MM.1S (cell line): ENCODE data around the gene NTRK3.

Source experiments
- DNase-seq: peaks from one replicate; pipeline ENCODE4 v3.0.0-alpha.2; 2015
- H2AFZ ChIP-seq: fragments of 300-600 bp; sonication (generic); 2 replicates; pipeline ENCODE4 v1.6.0; 2016; ENCODE audit warnings: antibody characterized with exemption, low read length
- H3F3A ChIP-seq: fragments of 300-600 bp; sonication (generic); 2 replicates; pipeline ENCODE4 v1.6.1; 2016; ENCODE audit warnings: mild to moderate bottlenecking, antibody characterized with exemption, low read length, moderate library complexity, mixed read lengths; ENCODE audit not compliant: insufficient read depth
- H3K27ac ChIP-seq: fragments of 300-600 bp; sonication (generic); 2 replicates; pipeline ENCODE4 v1.5.1; 2016; ENCODE audit warnings: mild to moderate bottlenecking, low read length
- H3K27me3 ChIP-seq: fragments of 300-600 bp; sonication (generic); replicated peaks from 2 replicates; pipeline ENCODE4 v1.6.0; 2016; ENCODE audit warnings: low read length; ENCODE audit not compliant: insufficient read depth
- H3K36me3 ChIP-seq: fragments of 300-600 bp; sonication (generic); replicated peaks from 2 replicates; pipeline ENCODE4 v1.6.1; 2016; ENCODE audit warnings: mild to moderate bottlenecking, low read length, mixed read lengths; ENCODE audit not compliant: insufficient read depth
- H3K4me1 ChIP-seq: fragments of 300-600 bp; sonication (generic); 2 replicates; pipeline ENCODE4 v1.6.1; 2016; ENCODE audit warnings: low read length, mixed read lengths
- H3K4me2 ChIP-seq: fragments of 300-600 bp; sonication (generic); 2 replicates; pipeline ENCODE4 v1.6.0; 2016; ENCODE audit warnings: low read depth, low read length
- H3K4me3 ChIP-seq: fragments of 300-600 bp; sonication (generic); 2 replicates; pipeline ENCODE4 v1.5.1; 2016; ENCODE audit warnings: low read length, mixed read lengths
- H3K79me2 ChIP-seq: fragments of 300-600 bp; sonication (generic); 2 replicates; pipeline ENCODE4 v1.6.1; 2016; ENCODE audit warnings: mixed run types, low read length, mixed read lengths
- H3K9ac ChIP-seq: fragments of 300-600 bp; sonication (generic); 2 replicates; pipeline ENCODE4 v1.6.1; 2016; ENCODE audit warnings: low read length, mixed read lengths
- H3K9me2 ChIP-seq: fragments of 300-600 bp; sonication (generic); replicated peaks from 2 replicates; pipeline ENCODE4 v1.6.1; 2016; ENCODE audit warnings: mild to moderate bottlenecking, low read length, mixed read lengths; ENCODE audit not compliant: insufficient read depth
- H3K9me3 ChIP-seq: fragments of 300-600 bp; sonication (generic); replicated peaks from 2 replicates; pipeline ENCODE4 v1.6.1; 2016; ENCODE audit warnings: mild to moderate bottlenecking, low read length, mixed read lengths; ENCODE audit not compliant: insufficient read depth
- H4K20me1 ChIP-seq: fragments of 300-600 bp; sonication (generic); 2 replicates; pipeline ENCODE4 v1.6.1; 2016; ENCODE audit warnings: mild to moderate bottlenecking, low read length, moderate library complexity, mixed read lengths; ENCODE audit not compliant: insufficient read depth
- EZH2 ChIP-seq: fragments of 300-600 bp; sonication (generic); optimal IDR thresholded peaks from 2 replicates; pipeline ENCODE3; 2017; ENCODE audit warnings: low read depth, mild to moderate bottlenecking, antibody characterized with exemption, low read length, mixed read lengths
- EZH2phosphoT487 ChIP-seq: fragments of 300-600 bp; sonication (generic); IDR thresholded peaks from 2 replicates; pipeline ENCODE4 v1.6.1; 2018; ENCODE audit warnings: antibody characterized with exemption, low read length
- TF ChIP-seq, protein P1 (sequence below): fragments of 300-600 bp; sonication (generic); IDR thresholded peaks from 2 replicates; pipeline ENCODE4 v1.5.1; 2016; ENCODE audit warnings: antibody characterized with exemption, low read length, mixed read lengths

The NTRK3 gene

DNA sequence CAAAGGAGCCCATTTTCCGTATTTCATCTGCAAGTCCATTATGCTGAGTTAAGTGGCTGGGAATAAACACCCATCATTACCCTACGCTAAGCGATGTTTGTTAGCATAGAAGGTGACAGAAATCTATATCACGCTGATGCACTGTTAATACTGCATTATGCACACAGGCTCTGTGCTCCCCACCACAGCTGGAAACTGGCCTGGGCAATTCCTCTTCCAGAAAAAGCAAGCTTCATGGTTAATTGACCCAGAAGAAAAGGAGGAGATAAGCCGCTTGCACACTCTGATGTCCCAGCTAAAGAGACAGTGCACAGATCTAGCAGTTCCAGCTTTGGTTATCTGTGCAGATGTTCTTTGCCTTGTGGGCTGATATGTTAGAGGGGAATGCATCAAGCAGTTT, 232.6 kb downstream of the NTRK3 start:
- Histone ChIP-seq H4K20me1 (no peaks in the 10 kb centered on the region), H3K79me2 (no peaks in the 10 kb centered on the region), H3K27ac (no peak overlapping the region), H3F3A (no peaks in the 10 kb centered on the region), H2AFZ (no peak overlapping the region), H3K36me3 (no peaks in the 10 kb centered on the region), H3K4me2 (no peak overlapping the region), H3K9ac (no peak overlapping the region), H3K4me3 (no peak overlapping the region), H3K9me2 (no peaks in the 10 kb centered on the region), H3K27me3 (no peaks in the 10 kb centered on the region), H3K9me3 (no peaks in the 10 kb centered on the region), H3K4me1 (no peaks in the 10 kb centered on the region)
- no peak for DNase-seq
- no peak for TF ChIP-seq EZH2
- no peak for TF ChIP-seq EZH2phosphoT487
- TF ChIP-seq, protein P1, sequence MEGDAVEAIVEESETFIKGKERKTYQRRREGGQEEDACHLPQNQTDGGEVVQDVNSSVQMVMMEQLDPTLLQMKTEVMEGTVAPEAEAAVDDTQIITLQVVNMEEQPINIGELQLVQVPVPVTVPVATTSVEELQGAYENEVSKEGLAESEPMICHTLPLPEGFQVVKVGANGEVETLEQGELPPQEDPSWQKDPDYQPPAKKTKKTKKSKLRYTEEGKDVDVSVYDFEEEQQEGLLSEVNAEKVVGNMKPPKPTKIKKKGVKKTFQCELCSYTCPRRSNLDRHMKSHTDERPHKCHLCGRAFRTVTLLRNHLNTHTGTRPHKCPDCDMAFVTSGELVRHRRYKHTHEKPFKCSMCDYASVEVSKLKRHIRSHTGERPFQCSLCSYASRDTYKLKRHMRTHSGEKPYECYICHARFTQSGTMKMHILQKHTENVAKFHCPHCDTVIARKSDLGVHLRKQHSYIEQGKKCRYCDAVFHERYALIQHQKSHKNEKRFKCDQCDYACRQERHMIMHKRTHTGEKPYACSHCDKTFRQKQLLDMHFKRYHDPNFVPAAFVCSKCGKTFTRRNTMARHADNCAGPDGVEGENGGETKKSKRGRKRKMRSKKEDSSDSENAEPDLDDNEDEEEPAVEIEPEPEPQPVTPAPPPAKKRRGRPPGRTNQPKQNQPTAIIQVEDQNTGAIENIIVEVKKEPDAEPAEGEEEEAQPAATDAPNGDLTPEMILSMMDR = no peak

DNA sequence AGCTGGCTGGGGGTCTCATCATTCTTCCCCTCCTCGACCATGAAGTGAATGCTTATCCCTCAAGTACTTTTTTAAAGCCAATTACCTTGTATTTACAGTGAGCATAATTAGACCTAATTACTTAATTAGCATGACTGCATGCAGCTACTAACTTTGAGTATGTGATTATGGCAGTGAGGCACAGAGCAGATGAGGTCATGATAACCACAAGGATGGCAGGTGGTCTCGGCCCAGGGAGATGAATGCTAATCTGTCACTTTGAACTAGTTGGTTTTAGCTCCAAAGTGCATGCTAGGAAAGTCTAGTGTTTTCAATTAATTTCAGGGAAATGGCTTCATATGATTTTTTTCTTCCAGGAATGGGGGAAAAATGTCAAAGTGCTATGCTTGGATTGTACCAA, 233.8 kb downstream of the NTRK3 start:
- no peak overlapping the region for H3K9ac ChIP-seq
- no peaks in the 10 kb centered on the region for H3K4me1 ChIP-seq
- H3K27ac ChIP-seq = no peak overlapping the region
- no peaks in the 10 kb centered on the region for H3K27me3 ChIP-seq
- no peaks in the 10 kb centered on the region for H4K20me1 ChIP-seq
- no peak for DNase-seq
- no peak overlapping the region for H3K4me3 ChIP-seq
- no peak overlapping the region for H2AFZ ChIP-seq
- H3K4me2 ChIP-seq = no peak overlapping the region
- H3K9me2 ChIP-seq = no peaks in the 10 kb centered on the region
- H3K79me2 ChIP-seq = no peaks in the 10 kb centered on the region
- TF ChIP-seq, protein P1 = no peak
- no peak for TF ChIP-seq EZH2
- TF ChIP-seq EZH2phosphoT487 = no peak
- no peaks in the 10 kb centered on the region for H3F3A ChIP-seq
- no peaks in the 10 kb centered on the region for H3K36me3 ChIP-seq
- H3K9me3 ChIP-seq = no peaks in the 10 kb centered on the region

DNA sequence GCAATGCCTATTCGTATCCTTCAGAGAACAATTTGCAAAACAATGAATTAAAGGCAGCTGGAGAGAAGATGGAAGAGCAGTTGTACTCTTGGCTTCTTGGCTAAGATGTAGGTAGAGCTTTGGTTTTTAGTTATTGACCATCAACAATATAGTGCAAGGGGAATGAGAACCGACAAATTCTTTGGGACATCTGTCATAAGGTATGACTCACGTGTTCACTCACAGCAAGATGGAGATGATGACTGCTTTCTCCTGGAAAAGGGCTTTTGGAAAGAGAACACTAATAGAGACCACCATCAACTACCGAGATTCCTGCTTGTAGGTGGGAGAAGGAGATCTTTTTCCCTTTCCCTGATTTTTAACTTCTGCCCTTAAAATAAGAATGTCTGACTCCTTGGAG, 234.9 kb downstream of the NTRK3 start:
- H3K9ac ChIP-seq = no peak overlapping the region
- H3K9me3 ChIP-seq = no peaks in the 10 kb centered on the region
- TF ChIP-seq EZH2 = no peak
- TF ChIP-seq EZH2phosphoT487 = no peak
- TF ChIP-seq, protein P1 = no peak
- H4K20me1 ChIP-seq = no peaks in the 10 kb centered on the region
- no peaks in the 10 kb centered on the region for H3K79me2 ChIP-seq
- H3K27ac ChIP-seq = no peak overlapping the region
- DNase-seq = no peak
- H3F3A ChIP-seq = no peaks in the 10 kb centered on the region
- H3K4me2 ChIP-seq = no peak overlapping the region
- no peak overlapping the region for H2AFZ ChIP-seq
- no peaks in the 10 kb centered on the region for H3K9me2 ChIP-seq
- no peaks in the 10 kb centered on the region for H3K27me3 ChIP-seq
- H3K4me3 ChIP-seq = no peak overlapping the region
- H3K36me3 ChIP-seq = no peaks in the 10 kb centered on the region
- H3K4me1 ChIP-seq = no peaks in the 10 kb centered on the region

DNA sequence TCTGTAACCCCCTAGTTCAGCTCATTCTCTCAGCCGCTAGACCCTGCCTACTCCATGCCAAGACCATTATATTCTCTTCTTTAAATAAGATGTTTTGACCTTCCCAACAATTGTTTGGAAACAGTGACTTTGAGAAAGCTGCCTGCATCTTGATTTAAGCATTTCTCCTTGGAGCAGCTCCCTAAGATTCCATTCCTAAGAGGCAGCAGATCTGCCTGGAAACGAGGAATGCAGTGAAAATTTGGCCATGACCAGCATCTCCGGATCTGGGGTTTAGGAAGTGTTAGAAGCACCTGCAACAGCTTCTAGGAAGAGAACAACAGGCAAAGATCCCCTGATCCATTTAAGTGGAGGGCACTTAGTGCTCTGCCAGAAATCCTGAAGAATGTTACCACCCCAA, 235.7 kb downstream of the NTRK3 start:
- Histone ChIP-seq H4K20me1 (no peaks in the 10 kb centered on the region), H3F3A (no peaks in the 10 kb centered on the region), H3K27ac (no peak overlapping the region), H3K4me1 (no peaks in the 10 kb centered on the region), H3K4me2 (no peak overlapping the region), H3K27me3 (no peaks in the 10 kb centered on the region), H2AFZ (no peak overlapping the region), H3K79me2 (no peaks in the 10 kb centered on the region), H3K9me3 (no peaks in the 10 kb centered on the region), H3K9ac (no peak overlapping the region), H3K9me2 (no peaks in the 10 kb centered on the region), H3K36me3 (no peaks in the 10 kb centered on the region), H3K4me3 (no peak overlapping the region)
- TF ChIP-seq EZH2phosphoT487 (no peak), EZH2 (no peak)
- TF ChIP-seq, protein P1 = no peak
- DNase-seq = no peak
